ENCODE data around the gene MPDU1. TPM values are rescaled to one million over a fixed set of nuclear protein-coding genes. Genes with fewer than 3 reads are reported as not detected.

The MPDU1 gene
- total and polyA plus RNA-seq, 2 of the 4 experiments (the other 2 are of a cell fraction), result 135 to 149 TPM

DNA sequence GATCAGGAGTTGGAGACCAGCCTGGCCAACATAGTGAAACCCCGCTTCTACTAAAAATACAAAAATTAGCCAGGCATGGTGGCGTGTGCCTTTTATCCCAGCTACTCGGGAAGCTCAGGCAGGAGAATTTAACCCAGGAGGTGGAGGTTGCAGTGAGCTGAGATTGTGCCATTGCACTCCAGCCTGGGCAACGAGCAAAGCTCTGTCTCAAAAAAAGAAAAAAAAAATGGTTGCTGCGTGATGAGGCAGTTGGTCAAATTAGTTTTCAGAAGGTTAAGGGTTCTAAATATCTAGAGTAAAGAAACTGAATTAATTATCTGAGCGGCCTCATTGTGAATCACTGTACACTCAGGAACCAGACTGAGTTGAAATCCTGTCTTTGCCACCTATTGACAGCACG, 7.7 kb upstream of the MPDU1 start:
- in situ Hi-C loops (cut with MboI; ENCODE audit: low sequenced_read_pairs) (no loop called here), dilution Hi-C loops (cut with HindIII; ENCODE audit: low sequenced_read_pairs, unreplicated experiment) (no loop called here), intact Hi-C loops (cut with micrococcal nuclease) (no loop called here)
- peaks cover 20% of the 10 kb centered on the region for H3K4me1 ChIP-seq (ENCODE audit: control insufficient read depth, insufficient read depth, low read length)
- H3K36me3 ChIP-seq (ENCODE audit: control insufficient read depth, insufficient read depth, low read length), result peaks cover 59% of the 10 kb centered on the region
- peaks cover 21% of the 10 kb centered on the region for H3K9me1 ChIP-seq (ENCODE audit: insufficient read depth, low read length)
- no peak overlapping the region for H3K14ac ChIP-seq (replicated peaks; ENCODE audit: low read depth, low read length)
- H2BK15ac ChIP-seq (ENCODE audit: low read depth, low read length), result no peak overlapping the region
- DNase-seq, result no peak
- H3K18ac ChIP-seq (ENCODE audit: low read depth, low read length), result no peak overlapping the region
- no peaks in the 10 kb centered on the region for H3K27me3 ChIP-seq (ENCODE audit: control insufficient read depth, insufficient read depth, low read length)
- H3K79me1 ChIP-seq (ENCODE audit: low read depth in 1 of 2, low read length in 2 of 2), result peaks cover 12 to 74% of the 10 kb centered on the region in 2 experiments
- H3K4me3 ChIP-seq (ENCODE audit: insufficient read depth, low read depth, low read length), result no peak overlapping the region
- TF ChIP-seq MAZ (IDR thresholded peaks at IDR 0.05; ENCODE audit: borderline replicate concordance, low read depth, low read length), result no peak
- TF ChIP-seq, protein P1, sequence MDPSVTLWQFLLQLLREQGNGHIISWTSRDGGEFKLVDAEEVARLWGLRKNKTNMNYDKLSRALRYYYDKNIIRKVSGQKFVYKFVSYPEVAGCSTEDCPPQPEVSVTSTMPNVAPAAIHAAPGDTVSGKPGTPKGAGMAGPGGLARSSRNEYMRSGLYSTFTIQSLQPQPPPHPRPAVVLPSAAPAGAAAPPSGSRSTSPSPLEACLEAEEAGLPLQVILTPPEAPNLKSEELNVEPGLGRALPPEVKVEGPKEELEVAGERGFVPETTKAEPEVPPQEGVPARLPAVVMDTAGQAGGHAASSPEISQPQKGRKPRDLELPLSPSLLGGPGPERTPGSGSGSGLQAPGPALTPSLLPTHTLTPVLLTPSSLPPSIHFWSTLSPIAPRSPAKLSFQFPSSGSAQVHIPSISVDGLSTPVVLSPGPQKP (IDR thresholded peaks at IDR 0.05; ENCODE audit: borderline replicate concordance, low read depth, low read length), result no peak
- TF ChIP-seq MXI1 (IDR thresholded peaks at IDR 0.05; ENCODE audit: borderline replicate concordance, low read depth, low read length), result no peak
- TF ChIP-seq CHD1 (IDR thresholded peaks at IDR 0.05; ENCODE audit: low read depth, low read length), result no peak
- no peak for TF ChIP-seq RCOR1 (IDR thresholded peaks at IDR 0.05; ENCODE audit: insufficient replicate concordance, low read length)
- no peak for TF ChIP-seq SMC3 (IDR thresholded peaks at IDR 0.05; ENCODE audit: low read depth, low read length)
- TF ChIP-seq BHLHE40 (IDR thresholded peaks at IDR 0.05; ENCODE audit: low read depth, low read length), result no peak
- no peak for TF ChIP-seq RAD21 (IDR thresholded peaks at IDR 0.05; ENCODE audit: low read length)
- TF ChIP-seq MAFK (IDR thresholded peaks at IDR 0.05; ENCODE audit: low read depth, low read length), result no peak
- TF ChIP-seq, protein P2, sequence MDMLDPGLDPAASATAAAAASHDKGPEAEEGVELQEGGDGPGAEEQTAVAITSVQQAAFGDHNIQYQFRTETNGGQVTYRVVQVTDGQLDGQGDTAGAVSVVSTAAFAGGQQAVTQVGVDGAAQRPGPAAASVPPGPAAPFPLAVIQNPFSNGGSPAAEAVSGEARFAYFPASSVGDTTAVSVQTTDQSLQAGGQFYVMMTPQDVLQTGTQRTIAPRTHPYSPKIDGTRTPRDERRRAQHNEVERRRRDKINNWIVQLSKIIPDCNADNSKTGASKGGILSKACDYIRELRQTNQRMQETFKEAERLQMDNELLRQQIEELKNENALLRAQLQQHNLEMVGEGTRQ (IDR thresholded peaks at IDR 0.05; ENCODE audit: low read depth, low read length), result no peak
- TF ChIP-seq FOS (IDR thresholded peaks at IDR 0.05; ENCODE audit: low read depth, low read length), result no peak
- TF ChIP-seq, protein P3, sequence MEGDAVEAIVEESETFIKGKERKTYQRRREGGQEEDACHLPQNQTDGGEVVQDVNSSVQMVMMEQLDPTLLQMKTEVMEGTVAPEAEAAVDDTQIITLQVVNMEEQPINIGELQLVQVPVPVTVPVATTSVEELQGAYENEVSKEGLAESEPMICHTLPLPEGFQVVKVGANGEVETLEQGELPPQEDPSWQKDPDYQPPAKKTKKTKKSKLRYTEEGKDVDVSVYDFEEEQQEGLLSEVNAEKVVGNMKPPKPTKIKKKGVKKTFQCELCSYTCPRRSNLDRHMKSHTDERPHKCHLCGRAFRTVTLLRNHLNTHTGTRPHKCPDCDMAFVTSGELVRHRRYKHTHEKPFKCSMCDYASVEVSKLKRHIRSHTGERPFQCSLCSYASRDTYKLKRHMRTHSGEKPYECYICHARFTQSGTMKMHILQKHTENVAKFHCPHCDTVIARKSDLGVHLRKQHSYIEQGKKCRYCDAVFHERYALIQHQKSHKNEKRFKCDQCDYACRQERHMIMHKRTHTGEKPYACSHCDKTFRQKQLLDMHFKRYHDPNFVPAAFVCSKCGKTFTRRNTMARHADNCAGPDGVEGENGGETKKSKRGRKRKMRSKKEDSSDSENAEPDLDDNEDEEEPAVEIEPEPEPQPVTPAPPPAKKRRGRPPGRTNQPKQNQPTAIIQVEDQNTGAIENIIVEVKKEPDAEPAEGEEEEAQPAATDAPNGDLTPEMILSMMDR (conservative IDR thresholded peaks at IDR 0.05; ENCODE audit: low read depth, low read length), result no peak
- TF ChIP-seq NFE2L2 (IDR thresholded peaks at IDR 0.05; ENCODE audit: low read depth, low read length), result no peak
- TF ChIP-seq RFX5 (IDR thresholded peaks at IDR 0.05; ENCODE audit: low read depth, low read length), result no peak
- TF ChIP-seq POLR2A (IDR thresholded peaks at IDR 0.05; ENCODE audit: low read depth, low read length), result no peak
- no peak for TF ChIP-seq CEBPB (IDR thresholded peaks at IDR 0.05; ENCODE audit: low read depth, low read length)
- H4K91ac ChIP-seq (ENCODE audit: insufficient read depth, low read depth, low read length), result no peak overlapping the region
- H2AFZ ChIP-seq (replicated peaks; ENCODE audit: low read length, poor library complexity), result no peak overlapping the region
- no peak overlapping the region for H3K23ac ChIP-seq (ENCODE audit: low read depth, low read length)
- H4K20me1 ChIP-seq (ENCODE audit: insufficient read depth, low read length), result peaks cover 70% of the 10 kb centered on the region
- no peak overlapping the region for H2AK5ac ChIP-seq (ENCODE audit: low read depth, low read length)
- ATAC-seq (ENCODE audit: low read depth), result no peak
- H2BK20ac ChIP-seq (ENCODE audit: low read depth, low read length), result no peak overlapping the region
- no peak overlapping the region for H3K4me2 ChIP-seq (ENCODE audit: low read depth, low read length)
- H4K5ac ChIP-seq (ENCODE audit: low read depth, low read length), result no peak overlapping the region
- H2BK120ac ChIP-seq (ENCODE audit: low read depth, low read length), result no peak overlapping the region
- ChIA-PET CTCF (interaction anchor here (0.6 to 2.2 kb wide), 3 partner anchors 13 to 67 kb away, joined by 4 to 9 read pairs (median 5); no protein-coding TSS in a partner anchor), POLR2A (ENCODE audit: unreplicated experiment) (interaction anchor here (0.6 to 1.2 kb wide), 3 partner anchors 8 to 55 kb away, joined by 3 to 14 read pairs (median 4); partner anchors contain the start of gene MPDU1)
- H2AK9ac ChIP-seq (replicated peaks; ENCODE audit: low read depth, low read length, poor library complexity), result no peak overlapping the region
- H3K4ac ChIP-seq (ENCODE audit: low read depth, low read length), result no peak overlapping the region
- no peak overlapping the region for H3K27ac ChIP-seq (ENCODE audit: insufficient read depth, low read length)
- no peak overlapping the region for H3K9ac ChIP-seq (ENCODE audit: low read depth, low read length)
- H3K9me3 ChIP-seq (ENCODE audit: control insufficient read depth, insufficient read depth, low read length), result no peaks in the 10 kb centered on the region
- no peak overlapping the region for H2BK5ac ChIP-seq (ENCODE audit: low read depth, low read length, poor library complexity, severe bottlenecking)
- no peak overlapping the region for H3K56ac ChIP-seq (ENCODE audit: extremely low read depth, insufficient read depth, low read length)
- BruUV-seq (replicated peaks), result no TSS peak
- 78% methylated on average over 5 of the region's 7 CpGs; no CpG with 5 or more reads in 1 of the 2 experiments for WGBS, 2 experiments (ENCODE audit: extremely low coverage in 2 of 2, insufficient read length in 1 of 2)
- H4K8ac ChIP-seq (ENCODE audit: low read depth in 2 of 2, low read length in 2 of 2), result no peak overlapping the region

Data from IMR-90 (cell line).